H1 (cell line): Measurements from ENCODE around the gene GRM5. TPM values are rescaled to one million over a fixed set of nuclear protein-coding genes. Genes with fewer than 3 reads are reported as not detected.
"Not testable (repeated sequence)": the region's sequence is repeated elsewhere in the genome, so short reads cannot be mapped to it uniquely, and the experiment has no call there.

ENCODE experiments used
- CTCF ChIA-PET: fragments of 300-600 bp; sonication (Branson Sonifier 250); formaldehyde crosslinking; loops from one replicate; lab custom pipeline; 2021; ENCODE audit not compliant: partially characterized antibody; lab: Charles Lee
- POLR2A ChIA-PET: fragments of 300-600 bp; sonication (Branson Sonifier 250); formaldehyde crosslinking; loops from one replicate; lab custom pipeline; 2021; ENCODE audit warnings: inconsistent platforms; ENCODE audit not compliant: partially characterized antibody; lab: Charles Lee
- DNase-seq, 2 experiments: peaks; one replicate each; pipeline versions ENCODE4 v3.0.0 to v3.0.0-alpha.2; 2010 to 2022; ENCODE audit warnings: low spot score in 2 of 2, low read depth in 1 of 2, mixed read lengths in 1 of 2
- FAIRE-seq: peaks from 2 replicates; lab custom pipeline; 2011; peaks lifted over from hg19 to GRCh38; lab: Jason Lieb, UNC
- H2AFZ ChIP-seq: 2 replicates; pipeline ENCODE4 v1.8.1; 2012; ENCODE audit warnings: low read length, inconsistent platforms
- H2AK5ac ChIP-seq: 2 replicates; pipeline ENCODE4 v1.6.1; 2013; ENCODE audit warnings: low read depth, low read length
- H2BK120ac ChIP-seq: replicated peaks from 2 replicates; pipeline ENCODE3; 2013; ENCODE audit warnings: low read depth, low read length, inconsistent platforms
- H2BK12ac ChIP-seq: 2 replicates; pipeline ENCODE4 v1.6.1; 2013; ENCODE audit warnings: low read depth, low read length
- H2BK15ac ChIP-seq: 2 replicates; pipeline ENCODE4 v1.6.1; 2013; ENCODE audit warnings: low read length
- H2BK20ac ChIP-seq: 2 replicates; pipeline ENCODE4 v1.6.1; 2013; ENCODE audit warnings: low read length
- H2BK5ac ChIP-seq: 2 replicates; pipeline ENCODE4 v1.6.1; 2013; ENCODE audit warnings: low read depth, low read length
- H3K14ac ChIP-seq: 2 replicates; pipeline ENCODE4 v1.6.1; 2013; ENCODE audit warnings: inconsistent platforms; ENCODE audit not compliant: insufficient read length
- H3K18ac ChIP-seq: 2 replicates; pipeline ENCODE4 v1.6.1; 2013; ENCODE audit warnings: low read length; ENCODE audit errors: extremely low read depth
- H3K23ac ChIP-seq: 2 replicates; pipeline ENCODE4 v1.6.1; 2013; ENCODE audit warnings: inconsistent platforms; ENCODE audit not compliant: insufficient read length
- H3K23me2 ChIP-seq: 2 replicates; pipeline ENCODE4 v1.6.1; 2013; ENCODE audit warnings: low read depth, low read length
- H3K27ac ChIP-seq: 2 replicates; pipeline ENCODE4 v1.6.1; 2011; ENCODE audit warnings: low read depth, low read length, inconsistent platforms
- H3K27me3 ChIP-seq, 4 experiments: replicated peaks in 1 of 4; 1 replicate in 1 of 4; 2 replicates in 3 of 4; pipeline versions ENCODE4 v1.6.1 to v1.8.1; 2011 to 2013; ENCODE audit warnings: low read length in 3 of 4, mild to moderate bottlenecking in 3 of 4, inconsistent platforms in 2 of 4, mixed read lengths in 2 of 4, moderate library complexity in 1 of 4; ENCODE audit not compliant: control insufficient read depth in 3 of 4, insufficient read depth in 3 of 4; ENCODE audit errors: extremely low read depth in 1 of 4
- H3K36me3 ChIP-seq, 4 experiments: 2 replicates each; pipeline versions ENCODE4 v1.6.1 to v1.8.1; 2011 to 2013; ENCODE audit warnings: mild to moderate bottlenecking in 4 of 4, low read length in 3 of 4, moderate library complexity in 2 of 4, control low read depth in 1 of 4, inconsistent platforms in 1 of 4; ENCODE audit not compliant: insufficient read depth in 4 of 4, control insufficient read depth in 2 of 4
- H3K4ac ChIP-seq: replicated peaks from 2 replicates; pipeline ENCODE3; 2013; ENCODE audit warnings: low read length, low read depth, mixed read lengths, inconsistent platforms; ENCODE audit not compliant: insufficient read length
- H3K4me1 ChIP-seq, 4 experiments: replicated peaks in 1 of 4; 1 replicate in 1 of 4; 2 replicates in 3 of 4; pipeline versions ENCODE4 v1.6.1 to v1.8.1; 2011 to 2013; ENCODE audit warnings: low read length in 3 of 4, inconsistent platforms in 2 of 4, mixed read lengths in 1 of 4; ENCODE audit not compliant: insufficient read depth in 4 of 4, control insufficient read depth in 3 of 4
- H3K4me2 ChIP-seq, 2 experiments: 2 replicates each; pipeline versions ENCODE4 v1.6.1 to v1.8.1; 2011 to 2013; ENCODE audit warnings: low read depth in 2 of 2, low read length in 2 of 2, control low read depth in 1 of 2, inconsistent platforms in 1 of 2, mild to moderate bottlenecking in 1 of 2; ENCODE audit not compliant: insufficient read depth in 1 of 2
- H3K4me3 ChIP-seq, 4 experiments: fragments of 200-600, 300-600 bp in 1 of 4; sonication (generic), shearing (Covaris generic), sonication (Bioruptor Twin) in 1 of 4; 2 replicates each; pipeline versions ENCODE4 v1.5.1 to v1.8.1; 2011 to 2016; ENCODE audit warnings: low read length in 4 of 4, low read depth in 3 of 4, control low read depth in 2 of 4, inconsistent platforms in 2 of 4, mild to moderate bottlenecking in 2 of 4, mixed read lengths in 1 of 4, moderate library complexity in 1 of 4; ENCODE audit not compliant: insufficient read depth in 2 of 4; ENCODE audit errors: extremely low read depth in 1 of 4
- H3K56ac ChIP-seq: replicated peaks from 2 replicates; pipeline ENCODE3; 2013; ENCODE audit warnings: low read depth, mild to moderate bottlenecking, mixed read lengths, low read length, inconsistent platforms; ENCODE audit not compliant: insufficient read length
- H3K79me1 ChIP-seq: 2 replicates; pipeline ENCODE4 v1.6.1; 2013; ENCODE audit warnings: low read depth, low read length, control low read depth
- H3K79me2 ChIP-seq, 2 experiments: 2 replicates each; pipeline versions ENCODE4 v1.6.1 to v1.8.1; 2012 to 2013; ENCODE audit warnings: low read length in 2 of 2, mild to moderate bottlenecking in 2 of 2, inconsistent platforms in 1 of 2; ENCODE audit not compliant: insufficient read depth in 2 of 2, control insufficient read depth in 1 of 2
- H3K9ac ChIP-seq, 4 experiments: replicated peaks in 1 of 4; 1 replicate in 1 of 4; 2 replicates in 3 of 4; pipeline versions ENCODE4 v1.6.1 to v1.8.1; 2011 to 2013; ENCODE audit warnings: low read depth in 3 of 4, low read length in 3 of 4, control low read depth in 2 of 4, mild to moderate bottlenecking in 2 of 4, moderate library complexity in 2 of 4, inconsistent platforms in 1 of 4; ENCODE audit errors: extremely low read depth in 1 of 4
- H3K9me3 ChIP-seq, 2 experiments: 2 replicates each; pipeline versions ENCODE4 v1.6.1 to v1.8.1; 2012 to 2013; ENCODE audit warnings: mild to moderate bottlenecking in 2 of 2, moderate library complexity in 2 of 2, control low read depth in 1 of 2, inconsistent platforms in 1 of 2, low read depth in 1 of 2, low read length in 1 of 2, mixed read lengths in 1 of 2; ENCODE audit not compliant: insufficient read depth in 2 of 2
- H4K20me1 ChIP-seq, 2 experiments: replicated peaks in 1 of 2; 2 replicates each; pipeline versions ENCODE3 to v1.8.1; 2011 to 2013; ENCODE audit warnings: inconsistent platforms in 2 of 2, low read length in 2 of 2, mild to moderate bottlenecking in 1 of 2; ENCODE audit not compliant: insufficient read depth in 2 of 2, control insufficient read depth in 1 of 2
- H4K5ac ChIP-seq: 2 replicates; pipeline ENCODE4 v1.6.1; 2013; ENCODE audit warnings: low read length, low read depth, mixed read lengths, inconsistent platforms; ENCODE audit not compliant: insufficient read length
- H4K8ac ChIP-seq: 2 replicates; pipeline ENCODE4 v1.8.0; 2013; ENCODE audit warnings: mild to moderate bottlenecking, moderate library complexity, low read length, inconsistent platforms; ENCODE audit not compliant: insufficient read depth; ENCODE audit errors: extremely low read depth
- H4K91ac ChIP-seq: replicated peaks from 2 replicates; pipeline ENCODE3; 2013; ENCODE audit warnings: low read length, mixed read lengths, inconsistent platforms; ENCODE audit not compliant: insufficient read length
- CBX8 ChIP-seq: fragments of 300-800, 300-1000 bp; sonication (generic); IDR thresholded peaks from 2 replicates; pipeline ENCODE4 v1.7.1; 2016; ENCODE audit warnings: low read depth, low read length, borderline replicate concordance
- CHD1 ChIP-seq: IDR thresholded peaks from 2 replicates; pipeline ENCODE4 v1.6.1; 2012; ENCODE audit warnings: low read depth, low read length, improper control_type of control experiment
- E2F6 ChIP-seq: IDR thresholded peaks from 2 replicates; pipeline ENCODE4 v1.6.1; 2012; ENCODE audit warnings: inconsistent platforms
- FOSL1 ChIP-seq: IDR thresholded peaks from 2 replicates; pipeline ENCODE4 v1.6.1; 2011; ENCODE audit warnings: mild to moderate bottlenecking, low read depth, low read length, moderate library complexity; ENCODE audit not compliant: insufficient read depth
- RAD21 ChIP-seq, 2 experiments: IDR thresholded peaks in 1 of 2; conservative IDR thresholded peaks in 1 of 2; 2 replicates each; pipeline ENCODE4 v1.6.1; 2011; ENCODE audit warnings: low read depth in 2 of 2, low read length in 2 of 2, improper control_type of control experiment in 1 of 2, inconsistent platforms in 1 of 2, mild to moderate bottlenecking in 1 of 2, moderate library complexity in 1 of 2
- RBBP5 ChIP-seq: IDR thresholded peaks from 2 replicates; pipeline ENCODE4 v1.7.1; 2012; ENCODE audit warnings: low read depth, mild to moderate bottlenecking, inconsistent platforms, low read length, moderate library complexity, borderline replicate concordance
- RFX5 ChIP-seq: IDR thresholded peaks from 2 replicates; pipeline ENCODE4 v1.6.1; 2011; ENCODE audit warnings: low read depth, low read length, improper control_type of control experiment, borderline replicate concordance
- WGBS, 2 experiments: shearing (Covaris generic) in 1 of 2; methylation state at CpG; one replicate each; pipeline versions ENCODE4 v1.1.6 to v1.1.7; 2013 to 2015; ENCODE audit warnings: low lambda C conversion rate in 2 of 2, mixed read lengths in 2 of 2, inconsistent platforms in 1 of 2, low coverage in 1 of 2, missing lambda C conversion rate in 1 of 2; ENCODE audit not compliant: insufficient replicate concordance in 2 of 2, insufficient coverage in 1 of 2, insufficient read length in 1 of 2; ENCODE audit errors: extremely low coverage in 1 of 2, missing lambda C conversion rate in 1 of 2; 5-methylcytosine and 5-hydroxymethylcytosine counted together
- polyA plus RNA-seq, 7 experiments: library from polyadenylated mRNA; depleted of rRNA in 3 of 7; stranded (reverse) in 5 of 7; unstranded in 2 of 7; fragments of >200 nt in 5 of 7; fragments of 200-250 nt in 2 of 7; gene quantifications; 1 replicate in 5 of 7; 2 replicates in 1 of 7; 4 replicates in 1 of 7; pipeline versions ENCODE4 v1.2.1 to v1.2.3, GENCODE V29; 2011 to 2013; ENCODE audit warnings: missing spikeins in 2 of 7, mixed read lengths in 2 of 7
- total RNA-seq: library from RNA; stranded (reverse); fragmentation: NEBNext Ultra II Directional; extraction: Animal tissue kit (Norgen Biotek cat#: 25700); gene quantifications from 2 replicates; pipeline ENCODE4 v1.2.1, GENCODE V29; 2021

The GRM5 gene
- total and polyA plus RNA-seq, 2 of the 8 experiments (the other 6 are each of a cell fraction or from before 2014, with no cell fraction given): 0.15 to 0.43 TPM

GRCh38 chr11:88849368-88849767 lies 216.4 kb downstream of the GRM5 start (continued):
- TF ChIP-seq RFX5: no peak
- TF ChIP-seq E2F6: no peak
- TF ChIP-seq FOSL1: no peak
- no peak for TF ChIP-seq CBX8
- TF ChIP-seq CHD1: no peak
- no peak for TF ChIP-seq RAD21 (IDR thresholded peaks at IDR 0.05 in 1 of 2, conservative IDR thresholded peaks at IDR 0.05 in 1 of 2; ENCODE audit: low read depth in 2 of 2, low read length in 2 of 2)
- no peak for TF ChIP-seq RBBP5

- H3K23ac ChIP-seq, POLR2A ChIA-PET, H2AFZ ChIP-seq, H3K9ac ChIP-seq, H3K4ac ChIP-seq, H3K56ac ChIP-seq, H3K18ac ChIP-seq, H3K4me3 ChIP-seq, H3K23me2 ChIP-seq, H2BK15ac ChIP-seq, H2BK12ac ChIP-seq, H4K5ac ChIP-seq, DNase-seq, H4K8ac ChIP-seq, H3K27ac ChIP-seq, H3K4me1 ChIP-seq, H2BK20ac ChIP-seq, H3K9me3 ChIP-seq, H2AK5ac ChIP-seq, H4K91ac ChIP-seq, H3K4me2 ChIP-seq, H3K79me1 ChIP-seq, H3K79me2 ChIP-seq, H3K14ac ChIP-seq, H4K20me1 ChIP-seq, H3K36me3 ChIP-seq, H2BK5ac ChIP-seq, H2BK120ac ChIP-seq, H3K27me3 ChIP-seq: not testable (repeated sequence)
- peak; percentile 80 for FAIRE-seq
- CTCF ChIA-PET: interaction anchor here (0.6 kb wide), 1 partner anchor 441 kb away, joined by 4 read pairs; no protein-coding TSS in a partner anchor
- WGBS, 2 experiments: 82% methylated on average over 1 of the region's 1 CpG; no CpG with 5 or more reads in 1 of the 2 experiments
Measured at GRCh38 chr11:88846266-88846665, 219.5 kb downstream of the GRM5 start.
